ENCODE measurements around the gene MIEF1.
"Not testable (repeated sequence)": the region's sequence is repeated elsewhere in the genome, so short reads cannot be mapped to it uniquely, and the experiment has no call there.

The MIEF1 gene

GRCh38 chr22:39517470-39517869, 15.4 kb downstream of the MIEF1 start:
- no peak for DNase-seq

DNA sequence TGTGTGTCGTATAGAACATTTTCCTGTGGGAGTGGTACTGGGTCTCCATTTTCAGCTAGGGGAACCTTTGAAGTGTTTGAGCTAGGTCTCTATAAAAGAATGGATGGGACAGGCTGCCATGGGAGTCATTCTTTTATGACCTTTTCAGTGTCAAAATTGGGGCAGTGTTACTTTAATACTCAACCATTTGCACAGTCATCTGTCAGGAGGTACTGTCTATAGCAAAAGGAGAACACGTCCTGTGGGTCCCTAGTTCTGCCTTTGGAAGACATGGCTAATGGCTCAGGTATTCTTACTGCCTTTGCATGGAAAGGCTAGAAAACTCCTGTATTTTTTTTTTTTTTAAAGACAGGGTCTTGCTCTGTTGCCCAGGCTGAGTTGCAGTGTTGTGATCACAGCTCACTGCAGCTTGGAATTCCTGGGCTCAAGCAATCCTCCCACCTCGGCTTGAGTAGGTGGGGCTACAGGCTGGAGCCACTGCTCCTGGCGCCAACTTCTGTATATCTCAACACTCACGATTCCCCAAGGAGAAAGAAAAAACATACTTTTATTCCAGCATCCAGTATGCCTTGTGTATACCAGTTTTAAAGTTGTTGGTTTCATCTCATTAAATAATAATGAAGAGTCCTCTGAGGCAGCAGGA, 16.2 kb downstream of the MIEF1 start:
- DNase-seq = no peak

DNA sequence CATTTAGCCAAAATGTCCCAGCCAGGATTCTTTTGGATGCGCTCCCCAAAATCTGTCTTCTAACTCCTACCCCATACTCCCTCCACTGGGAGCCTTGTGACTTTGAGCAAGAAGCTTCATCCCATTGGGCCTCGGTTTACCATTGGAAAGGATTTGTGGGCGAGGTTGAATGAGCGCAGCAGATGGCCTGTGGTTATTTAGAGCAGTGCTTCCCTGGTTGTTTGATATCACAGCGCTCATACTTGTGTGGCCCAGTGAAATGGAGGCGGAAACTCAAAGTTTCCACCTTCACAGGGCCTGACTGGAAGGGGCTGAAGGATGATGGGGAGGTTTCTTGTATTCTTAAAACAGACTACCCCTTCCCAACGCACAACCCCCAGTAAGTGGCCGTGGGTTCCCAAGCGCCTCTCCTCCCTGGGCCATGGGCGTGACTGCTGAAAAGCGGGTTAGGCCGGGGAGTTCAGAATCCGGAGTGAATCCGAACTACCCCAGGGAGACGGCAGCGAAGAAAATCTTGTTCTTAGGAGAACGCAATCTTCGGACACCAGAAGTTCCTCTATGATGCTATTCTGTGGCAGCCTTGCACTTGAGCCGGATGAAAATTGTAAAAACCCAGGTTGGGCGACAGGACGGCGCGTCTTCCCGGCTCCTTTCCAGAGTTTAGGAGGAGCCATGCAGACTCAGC, 17.0 kb downstream of the MIEF1 start:
- DNase-seq = peak; percentile 57

DNA sequence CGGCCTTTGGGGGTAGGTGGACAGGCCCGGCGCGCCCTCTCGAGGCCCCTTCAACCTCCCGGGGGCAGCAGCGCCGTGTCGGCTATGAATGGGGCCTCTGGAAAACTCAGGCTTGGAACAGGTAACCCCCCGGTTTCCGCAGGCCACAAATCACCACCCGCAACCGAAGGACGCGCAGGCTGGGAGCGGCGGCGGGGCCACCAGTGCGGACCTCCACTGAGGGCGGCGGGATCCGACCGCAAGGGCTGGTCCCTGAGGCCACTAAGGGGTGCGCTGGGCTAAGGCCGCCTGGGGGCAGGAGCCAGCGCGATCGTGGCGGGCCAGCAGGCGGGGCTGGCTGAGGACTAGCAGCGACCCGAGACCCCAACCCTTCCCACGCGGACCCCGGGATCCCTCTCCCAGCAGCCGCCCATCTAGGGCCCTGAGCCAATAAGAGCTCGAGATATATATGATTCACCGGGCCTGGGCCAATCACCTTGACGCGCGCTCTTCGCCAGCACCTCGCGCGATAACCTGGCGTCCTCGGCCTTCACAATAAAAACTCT, 17.7 kb downstream of the MIEF1 start:
- peak; percentile 97 for DNase-seq

- peak; percentile 91 for DNase-seq
Measured at GRCh38 chr22:39520226-39521105, 18.4 kb downstream of the MIEF1 start, which contains the start of gene ATF4. Gene ATF4, plus strand, starts transcription at chr22:39520562. Its CDS starts 884 bp downstream, at chr22:39521446.

GRCh38 chr22:39521106-39521885, 19.2 kb downstream of the MIEF1 start:
- not testable (repeated sequence) for DNase-seq

- DNase-seq = not testable (repeated sequence)
Measured at GRCh38 chr22:39522091-39522490, 20.0 kb downstream of the MIEF1 start.

- peak; percentile 61 for DNase-seq
Measured at GRCh38 chr22:39522567-39523300, 20.6 kb downstream of the MIEF1 start.

DNA sequence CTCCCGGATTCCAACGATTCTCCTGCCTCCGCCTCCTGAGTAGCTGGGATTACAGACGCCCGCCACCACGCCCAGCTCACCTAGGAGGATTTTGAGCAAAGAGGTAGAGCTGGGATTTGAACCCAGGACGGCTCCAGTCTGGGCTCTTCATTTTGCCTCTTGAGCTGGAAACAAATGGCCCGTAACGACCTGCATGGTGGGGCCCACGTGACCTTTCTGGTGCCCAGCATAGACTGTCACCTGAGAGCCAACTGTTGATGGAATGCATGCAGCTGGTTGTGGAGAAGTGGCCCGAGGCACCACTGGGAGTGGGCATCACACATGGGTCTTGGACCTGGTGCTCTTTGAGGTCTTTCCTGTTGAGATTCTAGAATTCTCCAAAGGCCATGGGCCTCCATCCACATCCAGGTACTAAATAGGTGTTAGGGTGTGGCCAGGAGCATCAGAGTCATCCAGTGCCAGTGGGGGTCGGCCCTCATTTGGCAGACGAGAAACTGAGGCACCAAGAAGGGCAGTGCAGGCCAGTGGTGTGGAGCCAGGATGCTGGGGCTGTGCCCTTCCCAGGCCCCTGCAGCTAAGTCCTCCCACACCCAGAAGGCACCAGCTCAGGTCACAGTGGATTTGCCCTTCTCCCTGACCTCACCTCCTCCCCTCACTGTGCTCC, 22.1 kb downstream of the MIEF1 start:
- DNase-seq = no peak

DNA sequence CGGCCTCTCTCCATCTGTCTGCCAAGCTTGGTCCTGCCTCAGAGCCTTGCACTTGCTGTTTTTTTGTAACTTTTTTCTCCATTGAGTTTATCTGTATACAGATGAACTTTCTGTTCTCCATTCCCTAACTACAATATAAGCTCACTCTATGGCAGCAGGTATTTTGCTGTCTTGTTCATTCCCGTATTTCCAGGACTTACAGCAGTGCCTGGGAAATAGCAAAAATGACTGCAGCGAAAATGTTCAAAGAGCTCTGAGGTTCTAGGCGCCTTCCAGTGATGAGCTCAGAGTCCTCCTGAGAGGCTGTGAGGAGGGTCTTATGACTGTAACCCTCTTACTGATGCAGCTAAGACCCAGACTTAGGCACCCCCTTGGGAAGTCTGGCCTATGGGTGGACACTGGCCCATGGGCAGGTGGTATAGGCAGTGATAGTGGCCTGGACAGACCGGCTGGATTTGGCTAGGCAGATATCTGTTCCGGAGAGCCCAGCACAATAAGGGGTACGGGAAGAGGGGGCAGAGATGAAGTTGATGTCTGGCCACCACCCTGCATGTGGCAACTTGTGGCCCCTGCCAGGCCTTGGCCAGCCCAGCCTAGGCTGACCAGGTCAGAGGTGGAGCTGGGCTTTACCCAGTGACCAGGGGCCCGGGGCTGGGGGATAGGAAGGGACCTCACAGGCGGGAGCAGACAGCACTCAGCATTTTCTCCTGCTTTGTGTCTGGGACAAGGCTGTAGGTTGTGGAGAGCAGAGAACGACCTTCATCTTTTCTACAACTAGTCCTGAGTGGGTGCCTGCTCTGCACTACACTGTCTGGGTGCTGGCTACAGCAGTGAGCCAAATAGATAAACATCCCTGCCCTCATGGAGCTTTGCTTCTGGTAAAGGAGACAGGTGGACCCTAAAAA, 22.9 kb downstream of the MIEF1 start:
- DNase-seq = no peak

DNA sequence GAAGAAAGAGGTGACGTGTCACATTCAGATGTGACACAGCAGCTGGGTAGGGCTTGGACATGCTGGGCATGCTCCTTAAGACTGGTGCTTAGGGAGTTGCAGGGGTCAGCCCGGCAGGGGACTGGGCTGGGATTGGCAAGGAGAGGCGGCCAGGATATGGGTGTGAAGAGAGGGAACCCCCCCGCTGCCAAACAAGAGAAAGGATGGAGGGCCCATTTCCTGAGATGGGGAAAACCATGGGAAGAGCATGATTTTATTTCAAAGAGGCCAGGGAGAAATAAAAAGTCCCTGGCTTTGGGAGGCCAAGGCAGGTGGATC, 23.5 kb downstream of the MIEF1 start:
- DNase-seq = no peak

GRCh38 chr22:39526736-39527171, 24.7 kb downstream of the MIEF1 start:
- no peak for DNase-seq

DNA sequence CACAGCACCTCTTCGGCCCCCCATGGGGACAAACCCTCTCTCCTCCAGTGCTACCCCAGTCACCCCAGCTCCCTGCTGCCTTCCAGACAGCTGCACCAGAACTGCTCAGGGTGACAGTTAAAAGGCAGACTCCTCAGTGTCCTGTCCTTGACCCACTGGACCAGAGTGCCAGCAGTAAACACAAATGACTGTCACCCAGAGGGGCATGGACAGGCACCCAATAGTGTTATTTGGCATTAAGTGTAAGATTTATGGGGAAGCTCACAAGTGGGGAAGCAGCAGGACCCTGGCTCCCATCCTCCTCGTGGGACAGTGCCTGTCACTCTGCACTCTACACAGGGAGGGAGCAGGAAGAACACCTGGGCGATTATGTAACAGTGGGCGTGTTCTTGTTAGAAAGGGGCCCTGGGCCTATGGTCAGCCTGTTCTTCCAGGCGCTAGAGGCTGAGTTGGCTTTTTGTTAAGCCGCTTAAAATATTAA, 25.4 kb downstream of the MIEF1 start:
- DNase-seq = no peak

DNA sequence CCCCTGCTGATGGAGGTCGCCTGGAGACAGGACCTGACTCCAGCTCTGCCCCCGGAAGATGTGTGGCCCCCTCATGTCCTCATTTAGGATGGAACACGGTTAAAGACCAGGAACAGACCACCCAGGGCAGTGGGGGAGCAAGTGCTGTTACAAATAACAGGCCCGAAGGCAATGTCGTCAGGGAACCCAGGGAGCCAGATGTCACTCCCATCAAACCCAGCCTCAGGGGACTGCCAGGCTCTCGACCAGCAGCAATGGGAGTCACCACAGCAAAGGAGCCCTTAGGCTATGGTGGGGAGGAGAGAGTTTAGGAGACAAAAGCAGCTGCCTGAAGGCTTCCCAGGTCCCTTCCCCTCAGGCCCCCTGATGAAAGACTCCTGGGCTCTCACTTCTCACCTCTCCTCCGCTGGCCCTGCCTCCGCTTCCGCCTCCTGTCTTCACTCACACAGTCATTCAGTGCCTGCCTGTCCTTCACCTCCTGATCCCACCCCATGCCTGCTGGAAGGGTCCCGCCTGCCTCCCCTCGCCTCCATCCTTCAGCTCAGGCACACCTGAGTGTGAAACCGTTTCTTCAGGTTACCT, 26.1 kb downstream of the MIEF1 start:
- DNase-seq = no peak

DNA sequence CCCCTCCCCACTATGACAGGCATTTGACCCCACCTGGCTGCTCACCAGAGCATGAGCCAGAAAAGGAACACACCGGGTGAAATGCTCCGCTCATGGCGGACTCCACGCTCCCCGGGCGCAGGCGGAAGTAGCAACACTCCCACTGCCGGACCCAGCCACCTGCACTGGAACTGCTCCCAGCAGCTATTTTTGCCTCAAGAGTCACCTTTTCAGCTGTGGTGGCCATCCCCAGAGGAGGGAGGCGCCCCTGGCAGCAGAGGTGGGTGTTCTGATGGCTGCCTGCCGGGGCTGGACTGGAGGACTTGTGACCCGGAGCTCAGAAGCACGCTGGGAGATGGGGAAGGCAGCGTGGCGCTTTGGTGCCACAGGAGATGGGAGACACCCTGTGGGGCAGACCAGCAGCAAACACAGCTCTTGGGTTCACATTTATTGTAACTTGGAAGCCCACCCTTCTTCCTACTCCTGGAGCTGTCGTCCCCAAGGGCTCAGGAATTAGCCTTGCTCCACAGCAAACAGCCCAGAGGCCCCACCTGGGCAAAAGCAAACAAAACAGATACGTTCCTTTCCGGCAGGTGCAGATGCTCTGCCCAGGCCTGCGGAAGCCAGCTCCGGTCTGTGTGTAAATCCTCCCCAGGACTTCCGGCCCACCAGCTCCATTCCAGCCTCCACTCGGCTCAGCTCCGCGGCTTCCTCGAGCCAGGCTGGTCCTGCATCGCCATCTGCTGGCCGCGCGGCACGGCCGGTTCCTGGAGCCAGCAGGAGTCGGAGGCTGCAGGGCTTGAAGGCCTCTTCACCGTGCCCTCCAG, 26.8 kb downstream of the MIEF1 start:
- DNase-seq = peak; percentile 95

GRCh38 chr22:39529487-39529851, 27.4 kb downstream of the MIEF1 start:
- DNase-seq = no peak

GRCh38 chr22:39530116-39530515, 28.0 kb downstream of the MIEF1 start:
- DNase-seq = no peak

DNA sequence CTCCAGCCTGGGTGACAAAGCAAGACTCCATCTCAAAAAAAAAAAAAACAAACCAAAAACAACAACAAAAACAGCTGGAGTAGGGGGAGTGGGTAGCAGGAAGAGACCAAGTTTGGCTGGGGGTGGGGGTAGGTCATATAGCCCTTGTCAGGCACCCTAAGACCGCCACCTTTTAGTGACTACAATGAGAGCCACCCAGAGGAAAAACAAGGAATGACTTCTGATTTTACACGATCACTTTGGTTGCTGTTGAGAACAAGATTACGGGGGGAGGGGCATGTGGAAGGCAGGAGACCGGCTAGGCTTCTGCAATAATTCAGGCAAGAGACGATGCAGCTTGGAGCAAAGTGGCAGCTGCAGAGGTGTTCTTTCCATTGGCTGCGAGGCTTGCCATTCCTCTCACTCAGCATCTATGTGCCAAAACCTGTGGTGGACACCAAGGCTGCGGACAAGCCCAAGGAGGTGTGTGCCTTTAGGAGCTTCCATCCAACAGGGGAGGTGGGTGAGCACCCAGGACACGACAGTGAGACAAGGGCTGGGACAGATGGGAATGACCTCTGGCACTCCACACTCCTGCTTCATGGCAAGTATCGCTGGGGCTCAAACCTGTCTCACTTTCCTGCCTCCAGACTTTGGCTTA, 28.7 kb downstream of the MIEF1 start:
- no peak for DNase-seq
